DMS153 (cell line): ENCODE measurements around the gene S100A7A.
"Not testable (repeated sequence)": the region's sequence is repeated elsewhere in the genome, so short reads cannot be mapped to it uniquely, and the experiment has no call there.

ENCODE experiments used
- DNase-seq: peaks from one replicate; lab custom pipeline; 2025; lab: John Stamatoyannopoulos, UW

The S100A7A gene

GRCh38 chr1:153460551-153460950 lies 44.2 kb downstream of the S100A7A start, which contains the start of gene S100A7:
Gene S100A7, minus strand, starts transcription at chr1:153460651. Its CDS starts 1,638 bp downstream, at chr1:153459013.
- no peak for DNase-seq

GRCh38 chr1:153462741-153463140 lies 46.4 kb downstream of the S100A7A start:
- DNase-seq: not testable (repeated sequence)

- DNase-seq: no peak
These were observed 49.7 kb downstream of the S100A7A start for GRCh38 chr1:153465811-153466636.

GRCh38 chr1:153466908-153467307 lies 50.6 kb downstream of the S100A7A start:
- DNase-seq: no peak

DNA sequence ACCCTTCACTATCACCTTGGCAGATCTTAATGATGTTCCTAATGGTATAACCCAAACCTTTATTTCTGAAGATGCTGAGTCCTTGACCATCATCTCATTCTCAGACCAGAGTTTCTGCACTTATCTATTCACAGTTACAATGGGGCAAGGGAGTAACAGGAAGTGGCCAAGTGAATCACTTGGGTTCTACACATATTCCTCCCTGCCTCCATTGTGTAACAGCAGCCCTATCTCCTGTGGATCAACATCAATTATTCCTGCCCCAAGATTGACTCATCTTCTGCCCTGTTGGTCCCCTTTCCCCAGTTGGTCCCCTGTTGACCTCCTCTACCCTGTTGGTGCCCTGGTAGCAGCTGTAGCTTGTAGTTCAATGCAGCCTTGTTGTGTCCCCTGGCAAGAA lies 54.4 kb downstream of the S100A7A start:
- no peak for DNase-seq
